HG02678 (cell line): ENCODE measurements around the gene PSAP.

Source experiments
- ATAC-seq: cut with Tn5 transposase; IDR thresholded peaks from one replicate; pipeline ENCODE4 v1.9.1; 2021; ENCODE audit warnings: mild to moderate bottlenecking, moderate library complexity; ENCODE audit not compliant: unreplicated experiment

PSAP gene

GRCh38 chr10:71789871-71790270 is 61.2 kb downstream of the PSAP start:
- no peak for ATAC-seq

GRCh38 chr10:71788954-71789353 is 62.1 kb downstream of the PSAP start:
- no peak for ATAC-seq

- no peak for ATAC-seq
Measured at GRCh38 chr10:71784679-71785272, 66.3 kb downstream of the PSAP start.

GRCh38 chr10:71783917-71784678 is 67.0 kb downstream of the PSAP start:
- no peak for ATAC-seq

GRCh38 chr10:71782917-71783490 is 68.0 kb downstream of the PSAP start:
- no peak for ATAC-seq

- ATAC-seq: no peak
Measured at GRCh38 chr10:71782221-71782916, 68.7 kb downstream of the PSAP start.

GRCh38 chr10:71780719-71781118 is 70.3 kb downstream of the PSAP start:
- ATAC-seq: no peak

- no peak for ATAC-seq
Measured at GRCh38 chr10:71780156-71780555, 70.9 kb downstream of the PSAP start.

- ATAC-seq: no peak
Measured at GRCh38 chr10:71779641-71780040, 71.4 kb downstream of the PSAP start.

- no peak for ATAC-seq
Measured at GRCh38 chr10:71778071-71778825, 72.8 kb downstream of the PSAP start.

GRCh38 chr10:71777213-71777985 is 73.7 kb downstream of the PSAP start:
- no peak for ATAC-seq

- no peak for ATAC-seq
Measured at GRCh38 chr10:71776481-71776925, 74.5 kb downstream of the PSAP start.

GRCh38 chr10:71774916-71775702 is 75.9 kb downstream of the PSAP start:
- ATAC-seq: no peak

GRCh38 chr10:71773221-71773971 is 77.7 kb downstream of the PSAP start, which contains the start of gene VSIR:
Gene VSIR (minus strand): TSS chr10:71773520. CDS start chr10:71773439, 81 bp downstream.
- peak; percentile 56 for ATAC-seq

- no peak for ATAC-seq
Measured at GRCh38 chr10:71772832-71773220, 78.2 kb downstream of the PSAP start.

- ATAC-seq: no peak
Measured at GRCh38 chr10:71771821-71772617, 79.0 kb downstream of the PSAP start.

- ATAC-seq: no peak
Measured at GRCh38 chr10:71771204-71771603, 79.8 kb downstream of the PSAP start.

GRCh38 chr10:71770789-71771188 is 80.3 kb downstream of the PSAP start:
- no peak for ATAC-seq
